ENCODE results near the gene ABHD12B. TPM values are rescaled to one million over a fixed set of nuclear protein-coding genes. Genes with fewer than 3 reads are reported as not detected.

The ABHD12B gene
- not detected in 2 replicates for total RNA-seq

- DNase-seq (ENCODE audit: extremely low read depth, low read depth, low spot score) = no peak
These were observed at the start of gene ABHD12B for GRCh38 chr14:50871914-50872732. Gene ABHD12B (plus strand): TSS chr14:50872053. CDS start chr14:50872175, 122 bp downstream.

DNA sequence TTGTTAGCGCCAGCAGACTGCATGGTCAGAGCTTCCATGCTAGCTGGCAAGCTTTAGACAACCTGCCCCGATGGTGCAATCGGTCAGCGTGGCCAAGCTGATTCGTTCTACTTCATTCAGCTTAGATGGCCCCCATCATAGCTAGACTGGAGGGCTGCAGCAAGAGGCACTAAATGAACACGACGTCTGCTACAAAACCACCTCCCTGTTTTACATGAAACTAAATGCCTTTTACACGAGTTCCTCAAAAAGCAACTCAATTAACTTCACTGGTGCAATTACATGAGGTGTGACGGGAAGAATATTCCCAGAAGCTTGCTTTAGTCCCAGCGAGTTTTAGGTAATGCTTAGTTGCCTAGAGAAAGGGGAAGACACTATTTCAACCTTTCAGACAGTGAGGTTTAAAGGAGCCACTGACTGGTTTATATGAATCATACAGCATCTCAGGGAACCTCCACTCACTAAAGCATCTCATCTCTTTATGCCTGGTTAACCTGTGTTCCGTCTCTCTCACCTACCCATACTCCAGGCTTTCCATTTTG, 49.3 kb upstream of the ABHD12B start:
- no peak for DNase-seq (ENCODE audit: extremely low read depth, low read depth, low spot score)

GRCh38 chr14:50823051-50823761, 48.6 kb upstream of the ABHD12B start:
- DNase-seq (ENCODE audit: extremely low read depth, low read depth, low spot score) = no peak

DNA sequence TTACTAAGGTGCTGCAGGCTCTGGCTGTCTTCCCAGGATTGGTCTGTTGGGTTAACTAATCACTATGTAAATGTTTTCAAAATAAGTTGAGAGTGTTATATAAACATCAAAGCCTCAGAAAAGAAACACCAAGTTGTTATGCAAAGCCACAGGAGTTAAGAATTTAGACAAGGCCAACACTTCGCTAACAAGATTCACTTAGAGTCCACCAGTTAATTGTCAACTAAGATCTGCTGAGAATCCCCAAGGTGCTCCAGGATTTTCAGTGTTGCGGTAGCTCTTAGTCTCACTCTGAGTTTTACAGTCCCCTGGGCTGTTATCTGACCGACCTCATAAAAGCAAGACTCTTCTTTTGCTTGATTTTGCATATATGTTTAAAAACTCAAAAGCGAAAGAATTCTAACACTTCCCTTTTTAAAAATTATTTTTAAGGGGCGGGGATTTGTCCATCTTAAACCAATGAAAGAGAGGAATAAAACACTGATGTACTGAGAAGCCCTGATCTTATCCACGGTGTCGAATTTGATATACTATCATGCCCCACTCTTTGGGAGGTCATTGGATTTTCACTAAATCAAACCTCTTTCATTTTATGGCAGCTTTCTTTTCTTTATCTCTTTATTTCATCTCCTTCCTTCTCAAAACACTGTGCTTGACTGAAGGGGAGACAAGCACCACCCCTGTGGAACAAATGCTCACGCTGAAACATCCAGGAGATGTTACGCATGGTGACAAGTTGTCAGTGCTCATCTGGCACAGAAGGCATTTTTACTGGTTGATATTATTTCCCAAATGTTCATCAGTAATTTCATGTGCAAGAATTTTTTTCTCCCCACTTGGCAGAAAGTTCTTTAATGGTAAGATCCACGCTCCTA, 47.9 kb upstream of the ABHD12B start:
- DNase-seq (ENCODE audit: extremely low read depth, low read depth, low spot score) = no peak

DNA sequence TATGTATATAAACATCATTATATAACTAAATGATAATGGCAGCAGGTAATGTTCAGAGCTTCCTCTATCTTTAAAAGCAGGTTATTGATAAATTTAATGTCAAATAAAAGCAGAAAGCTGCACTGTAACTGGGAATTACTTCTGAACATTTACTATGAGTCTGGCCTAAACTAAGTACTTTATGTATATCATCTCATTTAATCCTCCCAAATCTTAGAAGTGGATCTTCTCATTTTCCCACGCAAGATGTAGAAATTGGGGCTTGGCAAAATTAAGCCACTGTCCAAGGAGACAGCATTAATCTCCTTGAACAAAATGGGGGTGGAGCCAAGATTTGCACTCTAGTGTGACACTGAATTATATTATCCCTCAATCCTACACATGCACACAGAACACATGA, 46.5 kb upstream of the ABHD12B start:
- DNase-seq (ENCODE audit: extremely low read depth, low read depth, low spot score) = no peak

DNA sequence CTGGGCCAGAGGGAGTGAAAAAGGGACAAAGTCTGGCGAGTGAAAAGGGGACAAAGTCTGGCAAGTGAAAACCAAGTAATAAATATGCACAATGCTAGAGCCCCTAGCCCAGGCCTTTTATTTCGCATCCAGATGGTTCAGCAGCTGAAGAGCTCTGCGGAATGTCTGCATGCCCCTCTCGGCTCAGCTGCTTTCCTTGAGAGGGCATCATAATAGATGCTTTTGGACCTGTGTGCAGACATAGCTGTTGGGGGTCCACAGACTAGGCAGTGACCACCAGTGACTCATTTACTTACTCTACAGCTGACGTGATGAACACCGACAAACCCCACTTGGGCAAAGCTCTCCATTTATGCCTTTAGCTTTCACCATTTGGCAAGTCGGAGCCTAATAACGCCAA, 45.2 kb upstream of the ABHD12B start:
- no peak for DNase-seq (ENCODE audit: extremely low read depth, low read depth, low spot score)

- no peak for DNase-seq (ENCODE audit: extremely low read depth, low read depth, low spot score)
These were observed 42.9 kb upstream of the ABHD12B start for GRCh38 chr14:50828721-50829488.

GRCh38 chr14:50829489-50830043, 42.3 kb upstream of the ABHD12B start:
- DNase-seq (ENCODE audit: extremely low read depth, low read depth, low spot score) = no peak

GRCh38 chr14:50830044-50830931, 41.6 kb upstream of the ABHD12B start:
- no peak for DNase-seq (ENCODE audit: extremely low read depth, low read depth, low spot score)

DNA sequence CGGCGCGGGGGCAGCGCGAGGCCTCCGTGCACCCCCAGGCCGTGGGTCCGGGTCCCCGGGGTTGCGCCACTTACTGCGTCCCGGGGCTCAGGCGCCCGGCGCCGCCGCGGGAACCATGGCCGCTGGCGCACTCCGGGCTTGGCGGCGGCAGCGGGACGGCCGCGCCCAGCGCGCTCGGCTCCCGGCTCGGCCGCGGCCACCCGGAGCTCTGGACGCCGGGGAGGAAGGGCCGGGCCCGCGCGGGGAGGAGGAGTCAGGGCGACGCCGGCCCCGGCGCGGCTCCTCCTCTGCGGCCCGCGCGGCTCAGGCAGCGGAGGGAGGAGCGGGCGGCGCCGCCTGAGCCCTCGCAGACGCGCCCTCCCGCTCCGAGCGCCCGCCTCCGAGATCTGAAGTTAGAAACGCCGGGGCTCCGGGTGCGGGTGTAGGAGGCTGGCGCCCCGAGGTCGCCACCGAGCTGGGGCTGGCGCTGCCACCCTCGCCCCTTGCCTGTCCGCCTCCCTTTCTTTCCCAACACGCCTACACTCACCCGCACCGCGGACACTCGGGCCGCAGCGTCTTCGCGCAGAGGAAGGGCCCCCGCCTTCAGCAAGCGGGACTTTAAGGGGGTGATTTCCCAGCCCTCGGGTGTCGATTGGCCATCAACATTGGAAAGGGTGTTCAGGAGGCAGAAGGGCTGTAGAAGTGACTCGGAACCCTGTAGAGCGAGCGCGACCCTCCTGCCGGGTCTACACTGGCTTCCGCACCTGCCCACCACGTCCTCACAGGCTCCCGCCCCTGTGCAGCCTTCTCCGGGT, 40.7 kb upstream of the ABHD12B start, which contains the start of gene NIN:
Gene NIN, minus strand, starts transcription at position 231 of the 794 bp plus-strand sequence. CDS start 9,106 bp downstream, outside the sequence.
- no peak for DNase-seq (ENCODE audit: extremely low read depth, low read depth, low spot score)

- DNase-seq (ENCODE audit: extremely low read depth, low read depth, low spot score) = no peak
These were observed 40.1 kb upstream of the ABHD12B start for GRCh38 chr14:50831726-50832168.

- no peak for DNase-seq (ENCODE audit: extremely low read depth, low read depth, low spot score)
These were observed 38.8 kb upstream of the ABHD12B start for GRCh38 chr14:50832935-50833630.

GRCh38 chr14:50834802-50835276, 37.0 kb upstream of the ABHD12B start:
- DNase-seq (ENCODE audit: extremely low read depth, low read depth, low spot score) = no peak

DNA sequence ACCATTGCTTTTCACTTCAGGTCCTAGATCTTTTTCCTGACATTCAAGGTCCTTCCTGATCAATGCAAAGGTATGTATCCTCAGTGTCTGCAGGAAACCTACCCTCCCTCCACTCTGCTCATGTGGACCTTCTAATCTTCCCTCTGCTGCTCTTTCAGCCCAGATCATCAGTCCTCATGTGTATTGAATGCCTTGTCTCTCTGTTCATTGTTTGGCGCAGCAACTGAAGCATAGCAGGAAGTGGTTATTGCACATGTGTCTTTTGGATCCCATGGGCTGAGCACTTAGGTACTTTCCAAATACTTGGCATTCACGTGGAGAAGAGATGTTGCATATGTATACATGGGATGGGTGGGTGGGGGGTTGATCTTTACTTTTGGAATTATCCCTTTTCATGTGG, 36.6 kb upstream of the ABHD12B start:
- no peak for DNase-seq (ENCODE audit: extremely low read depth, low read depth, low spot score)

DNA sequence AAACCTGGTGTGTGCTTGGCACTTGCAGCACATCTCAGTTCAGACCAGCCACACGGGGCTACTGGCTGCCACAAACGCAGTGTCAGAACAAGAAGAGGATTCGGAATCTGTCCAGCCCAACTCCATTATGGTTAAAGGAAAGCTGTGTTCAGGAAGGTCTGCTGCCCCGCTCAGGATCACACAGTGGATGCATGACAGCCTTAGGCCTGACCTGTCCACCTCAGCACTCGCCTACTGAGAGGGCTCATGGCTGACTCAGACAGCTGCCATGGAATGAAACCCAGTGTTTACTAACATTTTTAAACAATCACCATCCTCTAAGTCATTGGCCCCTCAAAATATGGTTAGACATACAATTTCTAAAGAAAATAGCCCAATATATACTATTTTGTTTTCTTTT, 35.3 kb upstream of the ABHD12B start:
- no peak for DNase-seq (ENCODE audit: extremely low read depth, low read depth, low spot score)

- DNase-seq (ENCODE audit: extremely low read depth, low read depth, low spot score) = no peak
These were observed 34.6 kb upstream of the ABHD12B start for GRCh38 chr14:50837271-50837670.

- no peak for DNase-seq (ENCODE audit: extremely low read depth, low read depth, low spot score)
These were observed 33.9 kb upstream of the ABHD12B start for GRCh38 chr14:50837850-50838470.

Measured in glomerular endothelial cell (primary cell).